H9 (cell line): Measurements from ENCODE around the gene CCDC12. TPM values are rescaled to one million over a fixed set of nuclear protein-coding genes. Genes with fewer than 3 reads are reported as not detected.

Experiments
- DNase-seq: peaks from one replicate; pipeline ENCODE4 v3.0.0-alpha.2; 2017
- H2AFZ ChIP-seq: one replicate; pipeline ENCODE4 v1.6.1; 2013; ENCODE audit warnings: mild to moderate bottlenecking, low read length, control low read depth, moderate library complexity
- H2AK5ac ChIP-seq: 2 replicates; pipeline ENCODE4 v1.6.1; 2013; ENCODE audit warnings: low read length, control low read depth, mixed read lengths; ENCODE audit not compliant: insufficient read length
- H2BK120ac ChIP-seq: one replicate; pipeline ENCODE4 v1.6.1; 2013; ENCODE audit warnings: low read depth, mild to moderate bottlenecking, low read length, control low read depth, inconsistent platforms; ENCODE audit not compliant: poor library complexity, severe bottlenecking
- H2BK12ac ChIP-seq: 2 replicates; pipeline ENCODE4 v1.6.1; 2013; ENCODE audit warnings: low read length, control low read depth, mixed read lengths, low read depth; ENCODE audit not compliant: insufficient read length
- H2BK15ac ChIP-seq: 2 replicates; pipeline ENCODE4 v1.6.1; 2013; ENCODE audit warnings: low read depth, low read length, control low read depth
- H2BK20ac ChIP-seq: one replicate; pipeline ENCODE4 v1.6.1; 2013; ENCODE audit warnings: low read depth, mild to moderate bottlenecking, low read length, control low read depth, inconsistent platforms; ENCODE audit not compliant: poor library complexity, severe bottlenecking
- H2BK5ac ChIP-seq: 2 replicates; pipeline ENCODE4 v1.6.1; 2013; ENCODE audit warnings: low read length, control low read depth, mixed read lengths; ENCODE audit not compliant: insufficient read length
- H3K14ac ChIP-seq: 2 replicates; pipeline ENCODE4 v1.6.1; 2013; ENCODE audit warnings: low read length, control low read depth; ENCODE audit not compliant: insufficient read depth
- H3K18ac ChIP-seq: 2 replicates; pipeline ENCODE4 v1.6.1; 2013; ENCODE audit warnings: low read depth, mild to moderate bottlenecking, mixed read lengths, low read length, control low read depth; ENCODE audit not compliant: insufficient read length
- H3K23ac ChIP-seq: 2 replicates; pipeline ENCODE4 v1.6.1; 2013; ENCODE audit warnings: low read length, control low read depth, mixed read lengths, low read depth; ENCODE audit not compliant: insufficient read length
- H3K23me2 ChIP-seq: 2 replicates; pipeline ENCODE4 v1.6.1; 2013; ENCODE audit warnings: low read depth, mild to moderate bottlenecking, mixed read lengths, low read length, control low read depth; ENCODE audit not compliant: insufficient read length, poor library complexity, severe bottlenecking
- H3K27ac ChIP-seq: 2 replicates; pipeline ENCODE4 v1.5.1; 2013; ENCODE audit warnings: low read length, control low read depth, mixed read lengths, low read depth; ENCODE audit not compliant: insufficient read length
- H3K27me3 ChIP-seq: 2 replicates; pipeline ENCODE4 v1.6.1; 2013; ENCODE audit warnings: low read length, control low read depth, inconsistent platforms; ENCODE audit not compliant: insufficient read depth
- H3K4ac ChIP-seq: 2 replicates; pipeline ENCODE4 v1.6.1; 2013; ENCODE audit warnings: low read depth, mild to moderate bottlenecking, control low read depth, inconsistent platforms, low read length, moderate library complexity
- H3K4me1 ChIP-seq: 2 replicates; pipeline ENCODE4 v1.6.1; 2013; ENCODE audit warnings: low read length, control low read depth, inconsistent platforms; ENCODE audit not compliant: insufficient read depth
- H3K4me2 ChIP-seq: 2 replicates; pipeline ENCODE4 v1.6.1; 2013; ENCODE audit warnings: low read length, control low read depth, mixed read lengths; ENCODE audit not compliant: insufficient read length, insufficient read depth
- H3K56ac ChIP-seq: 2 replicates; pipeline ENCODE4 v1.6.1; 2013; ENCODE audit warnings: low read depth, mild to moderate bottlenecking, mixed read lengths, low read length, control low read depth; ENCODE audit not compliant: insufficient read length
- H3K79me1 ChIP-seq: 2 replicates; pipeline ENCODE4 v1.6.1; 2013; ENCODE audit warnings: low read depth, mild to moderate bottlenecking, moderate library complexity, low read length, control low read depth, inconsistent platforms; ENCODE audit not compliant: insufficient read depth, poor library complexity, severe bottlenecking
- H3K79me2 ChIP-seq: 2 replicates; pipeline ENCODE4 v1.6.1; 2013; ENCODE audit warnings: low read length, control low read depth, inconsistent platforms; ENCODE audit not compliant: insufficient read depth
- H3K9ac ChIP-seq: 2 replicates; pipeline ENCODE4 v1.6.1; 2013; ENCODE audit warnings: low read length, control low read depth, mixed read lengths; ENCODE audit not compliant: insufficient read length; ENCODE audit errors: extremely low read depth
- H3K9me3 ChIP-seq: one replicate; pipeline ENCODE4 v1.6.1; 2013; ENCODE audit warnings: low read depth, low read length, inconsistent platforms; ENCODE audit not compliant: control insufficient read depth
- H3T11ph ChIP-seq: one replicate; pipeline ENCODE4 v1.6.1; 2013; ENCODE audit warnings: mild to moderate bottlenecking, low read length, control low read depth, inconsistent platforms
- H4K20me1 ChIP-seq: one replicate; pipeline ENCODE4 v1.6.1; 2013; ENCODE audit not compliant: control insufficient read depth, insufficient read length, insufficient read depth
- H4K5ac ChIP-seq: 2 replicates; pipeline ENCODE4 v1.6.1; 2013; ENCODE audit warnings: low read depth, mild to moderate bottlenecking, mixed read lengths, low read length, control low read depth; ENCODE audit not compliant: insufficient read length
- H4K8ac ChIP-seq: replicated peaks from 2 replicates; pipeline ENCODE4 v1.6.1; 2013; ENCODE audit warnings: low read length, control low read depth, mixed read lengths, low read depth; ENCODE audit not compliant: insufficient read length
- H4K91ac ChIP-seq: 2 replicates; pipeline ENCODE4 v1.6.1; 2013; ENCODE audit warnings: low read depth, mild to moderate bottlenecking, moderate library complexity, mixed read lengths, low read length, control low read depth; ENCODE audit not compliant: insufficient read length
- H3K27ac Mint-ChIP-seq, 3 experiments: 2 replicates in 2 of 3; 3 replicates in 1 of 3; pipeline ENCODE4 v1.8.0; 2020 to 2021; ENCODE audit warnings: mixed read lengths in 3 of 3, mild to moderate bottlenecking in 1 of 3, moderate library complexity in 1 of 3
- H3K27me3 Mint-ChIP-seq: 2 replicates; pipeline ENCODE4 v1.8.0; 2021; ENCODE audit warnings: low read depth, mild to moderate bottlenecking, moderate library complexity, mixed read lengths
- H3K36me3 Mint-ChIP-seq, 3 experiments: 2 replicates in 2 of 3; 3 replicates in 1 of 3; pipeline ENCODE4 v1.8.0; 2020 to 2021; ENCODE audit warnings: low read depth in 3 of 3, mixed read lengths in 3 of 3; ENCODE audit not compliant: insufficient read depth in 1 of 3
- H3K4me1 Mint-ChIP-seq, 2 experiments: 2 replicates each; pipeline ENCODE4 v1.8.0; 2020; ENCODE audit warnings: mixed read lengths in 2 of 2
- H3K4me3 Mint-ChIP-seq, 2 experiments: 2 replicates in 1 of 2; 3 replicates in 1 of 2; pipeline ENCODE4 v1.8.0; 2020 to 2021; ENCODE audit warnings: mild to moderate bottlenecking in 2 of 2, mixed read lengths in 2 of 2, moderate library complexity in 1 of 2
- H3K9me3 Mint-ChIP-seq, 2 experiments: 2 replicates in 1 of 2; 3 replicates in 1 of 2; pipeline ENCODE4 v1.8.0; 2020; ENCODE audit warnings: mild to moderate bottlenecking in 2 of 2, mixed read lengths in 2 of 2, moderate library complexity in 1 of 2
- CTCF ChIP-seq: fragments of 200-600 bp; sonication (generic); conservative IDR thresholded peaks from 3 replicates; pipeline ENCODE4 v1.8.0; 2021; ENCODE audit warnings: antibody characterized with exemption, mild to moderate bottlenecking
- WGBS: extraction: QIAGEN DNeasy Blood & Tissue Kit; methylation state at CpG from one replicate; pipeline ENCODE4 v1.1.7; 2013; ENCODE audit warnings: missing lambda C conversion rate, low lambda C conversion rate, mixed read lengths; ENCODE audit not compliant: insufficient read length; ENCODE audit errors: extremely low coverage; 5-methylcytosine and 5-hydroxymethylcytosine counted together
- total RNA-seq: library from RNA; stranded (reverse); gene quantifications from 2 replicates; pipeline ENCODE4 v1.2.1, GENCODE V29; 2021

CCDC12 gene
- total RNA-seq, 1 experiment from 2014 or later: 54.0 TPM

- no peak overlapping the region for H3K56ac ChIP-seq
- H3K9ac ChIP-seq: no peak overlapping the region
- H4K8ac ChIP-seq: no peak overlapping the region
- no peaks in the 10 kb centered on the region for H3K27me3 ChIP-seq
- no peak overlapping the region for H2BK12ac ChIP-seq
- WGBS: no CpG with 5 or more reads among the region's 5 CpGs
- Mint-ChIP-seq H3K4me1 (peaks cover 2 to 4% of the 10 kb centered on the region in 2 experiments), H3K9me3 (no peaks in the 10 kb centered on the region; a peak in 1 of 5 replicates), H3K36me3 (peaks cover 31 to 66% (median 62%) of the 10 kb centered on the region in 3 experiments), H3K27me3 (no peaks in the 10 kb centered on the region; the same call in 1 of the 2 replicates), H3K4me3 (no peak overlapping the region), H3K27ac (no peak overlapping the region)
- no peak overlapping the region for H4K5ac ChIP-seq
- H3K4ac ChIP-seq: no peak overlapping the region
- no peaks in the 10 kb centered on the region for H3K23me2 ChIP-seq
- H4K20me1 ChIP-seq: no peaks in the 10 kb centered on the region
- TF ChIP-seq CTCF: no peak
- H2BK15ac ChIP-seq: no peak overlapping the region
- no peak overlapping the region for H3K18ac ChIP-seq
- no peak overlapping the region for H3K23ac ChIP-seq
- no peak for DNase-seq
- no peaks in the 10 kb centered on the region for H3K9me3 ChIP-seq
- no peaks in the 10 kb centered on the region for H3K4me1 ChIP-seq
- H4K91ac ChIP-seq: no peak overlapping the region
- H3K27ac ChIP-seq: no peak overlapping the region
- no peaks in the 10 kb centered on the region for H3K79me1 ChIP-seq
- H3K4me2 ChIP-seq: no peak overlapping the region
- H2AK5ac ChIP-seq: no peak overlapping the region
- H2AFZ ChIP-seq: no peak overlapping the region
- no peak overlapping the region for H2BK20ac ChIP-seq
- no peak overlapping the region for H3T11ph ChIP-seq
- H2BK5ac ChIP-seq: no peak overlapping the region
- H3K14ac ChIP-seq: no peak overlapping the region
- H3K79me2 ChIP-seq: no peaks in the 10 kb centered on the region
- H2BK120ac ChIP-seq: no peak overlapping the region
These were observed 51.0 kb downstream of the CCDC12 start for GRCh38 chr3:46925585-46925934.
